HepG2 (cell line): Measurements from ENCODE around the gene FGFR3. TPM values are rescaled to one million over a fixed set of nuclear protein-coding genes. Genes with fewer than 3 reads are reported as not detected.

Experiments
- DPF2 ChIP-seq: sonication (generic); formaldehyde crosslinking; IDR thresholded peaks from 2 replicates; pipeline ENCODE4 v1.4.0; 2020; ENCODE audit warnings: mild to moderate bottlenecking, low read depth, missing genetic modification reagents, borderline replicate concordance
- HNRNPUL1 ChIP-seq: fragments of 200-400 bp; formaldehyde crosslinking; IDR thresholded peaks from 2 replicates; pipeline ENCODE4 v1.6.1; 2017; ENCODE audit warnings: low read depth, mild to moderate bottlenecking, low read length, moderate library complexity
- KIAA2018 ChIP-seq: sonication (generic); formaldehyde crosslinking; IDR thresholded peaks from 2 replicates; pipeline ENCODE4 v1.5.0; 2020; ENCODE audit warnings: mild to moderate bottlenecking, missing genetic modification reagents, borderline replicate concordance
- PPARG ChIP-seq: conservative IDR thresholded peaks from 2 replicates; pipeline ENCODE4 v1.6.1; 2016; ENCODE audit warnings: missing biosample characterization, missing genetic modification reagents
- SRSF9 ChIP-seq: fragments of 200-400 bp; formaldehyde crosslinking; IDR thresholded peaks from 2 replicates; pipeline ENCODE4 v1.6.1; 2018; ENCODE audit warnings: borderline replicate concordance, mild to moderate bottlenecking, low read depth, low read length; ENCODE audit not compliant: insufficient read depth, poor library complexity, severe bottlenecking
- TAF15 ChIP-seq: fragments of 200-400 bp; formaldehyde crosslinking; IDR thresholded peaks from one replicate; pipeline ENCODE4 v1.6.1; 2018; ENCODE audit warnings: mild to moderate bottlenecking, low read depth, low read length; ENCODE audit not compliant: poor library complexity, severe bottlenecking
- ZBTB44 ChIP-seq: sonication (generic); formaldehyde crosslinking; IDR thresholded peaks from 2 replicates; pipeline ENCODE4 v1.4.0; 2020; ENCODE audit warnings: missing genetic modification reagents
- ZNF136 ChIP-seq: sonication (generic); formaldehyde crosslinking; IDR thresholded peaks from 2 replicates; pipeline ENCODE4 v1.8.1; 2022; ENCODE audit warnings: low read depth, mild to moderate bottlenecking, moderate library complexity, missing genetic modification reagents
- ZNF234 ChIP-seq: sonication (generic); formaldehyde crosslinking; conservative IDR thresholded peaks from 2 replicates; pipeline ENCODE4 v1.5.1; 2020; ENCODE audit warnings: mild to moderate bottlenecking, missing genetic modification reagents
- polyA plus RNA-seq, 8 experiments: library from polyadenylated mRNA; depleted of rRNA in 3 of 8; stranded (reverse) in 7 of 8; unstranded in 1 of 8; fragments of >200 nt; fragmentation: Illumina TruSeq in 4 of 8; extraction: Trizol in 4 of 8; gene quantifications; 2 replicates each; pipeline versions ENCODE4 v1.2.1 to v1.2.3, GENCODE V29; 2011 to 2016; ENCODE audit warnings: low read depth in 4 of 8, missing spikeins in 1 of 8, mixed read lengths in 1 of 8; ENCODE audit not compliant: insufficient read depth in 1 of 8
- total RNA-seq, 5 experiments: library from RNA; depleted of rRNA; stranded (reverse); fragments of >200 nt; fragmentation: Illumina TruSeq; extraction: Trizol; gene quantifications; 2 replicates each; pipeline ENCODE4 v1.2.3, GENCODE V29; 2016; ENCODE audit warnings: low read depth in 1 of 5
- TF ChIP-seq, protein P1 (sequence below): sonication (generic); formaldehyde crosslinking; IDR thresholded peaks from 2 replicates; pipeline ENCODE4 v1.8.1; 2022; ENCODE audit warnings: low read depth, mild to moderate bottlenecking, missing genetic modification reagents
- TF ChIP-seq, protein P2 (sequence below): sonication (generic); formaldehyde crosslinking; IDR thresholded peaks from 2 replicates; pipeline ENCODE4 v1.5.0; 2020; ENCODE audit warnings: mild to moderate bottlenecking, missing genetic modification reagents

Gene FGFR3
- total and polyA plus RNA-seq, 2 of the 13 experiments (the other 11 are each of a cell fraction or from before 2014, with no cell fraction given): 103 to 109 TPM

DNA sequence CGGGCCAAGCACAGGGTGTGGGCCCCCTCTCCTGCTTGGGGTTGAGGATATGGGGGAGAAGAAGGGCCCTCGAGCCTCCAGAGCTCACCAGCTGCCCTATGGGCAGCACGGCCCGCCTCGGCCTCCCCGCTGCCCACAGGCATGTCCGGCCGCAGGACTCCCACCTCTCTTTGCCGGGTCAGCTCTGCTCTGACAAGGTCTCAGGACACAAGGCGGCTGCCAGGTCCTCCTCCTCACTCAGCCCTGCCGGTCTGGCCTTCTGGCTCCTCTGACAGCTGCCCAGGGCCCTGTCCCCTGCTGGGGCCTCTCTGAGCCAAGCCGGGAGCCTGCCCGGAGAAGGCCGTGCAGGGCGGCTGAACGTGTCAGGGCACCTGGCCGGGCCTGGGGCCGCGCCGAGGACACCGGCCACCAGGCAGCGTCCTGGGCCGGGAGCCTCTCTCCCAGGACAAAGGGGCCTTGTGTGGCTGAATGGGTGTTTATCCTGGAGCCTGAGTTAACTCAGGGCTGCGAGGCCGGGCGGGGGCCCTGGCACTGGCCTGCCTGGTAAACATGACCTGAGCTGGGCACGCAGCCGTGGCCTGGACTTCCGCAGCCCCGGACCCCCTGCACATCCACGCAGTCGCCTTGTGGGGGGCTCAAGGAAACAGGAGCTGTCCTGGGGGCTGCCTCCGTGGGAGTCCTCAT lies 46.0 kb upstream of the FGFR3 start (continued):
- TF ChIP-seq KIAA2018 (CRISPR knock-in tag) (no peak), ZBTB44 (CRISPR knock-in tag) (no peak), ZNF234 (CRISPR knock-in tag) (no peak), ZNF136 (CRISPR knock-in tag) (no peak), HNRNPUL1 (no peak; the same call in 1 of the 2 replicates), PPARG (CRISPR knock-in tag) (no peak), SRSF9 (no peak), TAF15 (peak; percentile 77), DPF2 (CRISPR knock-in tag) (peak; percentile 73)
- TF ChIP-seq, protein P1, sequence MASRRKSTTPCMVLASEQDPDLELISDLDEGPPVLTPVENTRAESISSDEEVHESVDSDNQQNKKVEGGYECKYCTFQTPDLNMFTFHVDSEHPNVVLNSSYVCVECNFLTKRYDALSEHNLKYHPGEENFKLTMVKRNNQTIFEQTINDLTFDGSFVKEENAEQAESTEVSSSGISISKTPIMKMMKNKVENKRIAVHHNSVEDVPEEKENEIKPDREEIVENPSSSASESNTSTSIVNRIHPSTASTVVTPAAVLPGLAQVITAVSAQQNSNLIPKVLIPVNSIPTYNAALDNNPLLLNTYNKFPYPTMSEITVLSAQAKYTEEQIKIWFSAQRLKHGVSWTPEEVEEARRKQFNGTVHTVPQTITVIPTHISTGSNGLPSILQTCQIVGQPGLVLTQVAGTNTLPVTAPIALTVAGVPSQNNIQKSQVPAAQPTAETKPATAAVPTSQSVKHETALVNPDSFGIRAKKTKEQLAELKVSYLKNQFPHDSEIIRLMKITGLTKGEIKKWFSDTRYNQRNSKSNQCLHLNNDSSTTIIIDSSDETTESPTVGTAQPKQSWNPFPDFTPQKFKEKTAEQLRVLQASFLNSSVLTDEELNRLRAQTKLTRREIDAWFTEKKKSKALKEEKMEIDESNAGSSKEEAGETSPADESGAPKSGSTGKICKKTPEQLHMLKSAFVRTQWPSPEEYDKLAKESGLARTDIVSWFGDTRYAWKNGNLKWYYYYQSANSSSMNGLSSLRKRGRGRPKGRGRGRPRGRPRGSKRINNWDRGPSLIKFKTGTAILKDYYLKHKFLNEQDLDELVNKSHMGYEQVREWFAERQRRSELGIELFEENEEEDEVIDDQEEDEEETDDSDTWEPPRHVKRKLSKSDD (CRISPR knock-in tag): 0 out of 2 replicates have a peak, but pooled peaks have one; percentile 33
- TF ChIP-seq, protein P2, sequence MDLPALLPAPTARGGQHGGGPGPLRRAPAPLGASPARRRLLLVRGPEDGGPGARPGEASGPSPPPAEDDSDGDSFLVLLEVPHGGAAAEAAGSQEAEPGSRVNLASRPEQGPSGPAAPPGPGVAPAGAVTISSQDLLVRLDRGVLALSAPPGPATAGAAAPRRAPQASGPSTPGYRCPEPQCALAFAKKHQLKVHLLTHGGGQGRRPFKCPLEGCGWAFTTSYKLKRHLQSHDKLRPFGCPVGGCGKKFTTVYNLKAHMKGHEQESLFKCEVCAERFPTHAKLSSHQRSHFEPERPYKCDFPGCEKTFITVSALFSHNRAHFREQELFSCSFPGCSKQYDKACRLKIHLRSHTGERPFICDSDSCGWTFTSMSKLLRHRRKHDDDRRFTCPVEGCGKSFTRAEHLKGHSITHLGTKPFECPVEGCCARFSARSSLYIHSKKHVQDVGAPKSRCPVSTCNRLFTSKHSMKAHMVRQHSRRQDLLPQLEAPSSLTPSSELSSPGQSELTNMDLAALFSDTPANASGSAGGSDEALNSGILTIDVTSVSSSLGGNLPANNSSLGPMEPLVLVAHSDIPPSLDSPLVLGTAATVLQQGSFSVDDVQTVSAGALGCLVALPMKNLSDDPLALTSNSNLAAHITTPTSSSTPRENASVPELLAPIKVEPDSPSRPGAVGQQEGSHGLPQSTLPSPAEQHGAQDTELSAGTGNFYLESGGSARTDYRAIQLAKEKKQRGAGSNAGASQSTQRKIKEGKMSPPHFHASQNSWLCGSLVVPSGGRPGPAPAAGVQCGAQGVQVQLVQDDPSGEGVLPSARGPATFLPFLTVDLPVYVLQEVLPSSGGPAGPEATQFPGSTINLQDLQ (CRISPR knock-in tag): no peak
